Measurements from ENCODE around the gene ANAPC2.

ANAPC2 gene

DNA sequence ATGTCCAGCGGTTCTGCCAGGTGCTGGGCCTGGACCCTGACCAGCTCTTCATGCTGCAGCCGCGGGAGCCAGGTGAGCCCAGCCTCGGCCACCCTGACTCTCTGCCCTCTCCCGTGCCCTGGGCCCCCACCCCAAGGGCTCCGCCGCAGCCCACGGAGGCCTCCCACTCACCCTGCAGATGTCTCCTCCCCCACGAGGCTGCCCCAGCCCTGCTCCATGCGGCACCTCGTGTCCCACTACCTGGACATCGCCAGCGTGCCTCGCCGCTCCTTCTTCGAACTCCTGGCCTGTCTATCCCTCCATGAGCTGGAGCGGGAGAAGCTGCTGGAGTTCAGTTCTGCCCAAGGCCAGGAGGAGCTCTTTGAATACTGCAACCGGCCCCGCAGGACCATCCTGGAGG lies 26.3 kb upstream of the ANAPC2 start:
- DNase-seq, result no peak

DNA sequence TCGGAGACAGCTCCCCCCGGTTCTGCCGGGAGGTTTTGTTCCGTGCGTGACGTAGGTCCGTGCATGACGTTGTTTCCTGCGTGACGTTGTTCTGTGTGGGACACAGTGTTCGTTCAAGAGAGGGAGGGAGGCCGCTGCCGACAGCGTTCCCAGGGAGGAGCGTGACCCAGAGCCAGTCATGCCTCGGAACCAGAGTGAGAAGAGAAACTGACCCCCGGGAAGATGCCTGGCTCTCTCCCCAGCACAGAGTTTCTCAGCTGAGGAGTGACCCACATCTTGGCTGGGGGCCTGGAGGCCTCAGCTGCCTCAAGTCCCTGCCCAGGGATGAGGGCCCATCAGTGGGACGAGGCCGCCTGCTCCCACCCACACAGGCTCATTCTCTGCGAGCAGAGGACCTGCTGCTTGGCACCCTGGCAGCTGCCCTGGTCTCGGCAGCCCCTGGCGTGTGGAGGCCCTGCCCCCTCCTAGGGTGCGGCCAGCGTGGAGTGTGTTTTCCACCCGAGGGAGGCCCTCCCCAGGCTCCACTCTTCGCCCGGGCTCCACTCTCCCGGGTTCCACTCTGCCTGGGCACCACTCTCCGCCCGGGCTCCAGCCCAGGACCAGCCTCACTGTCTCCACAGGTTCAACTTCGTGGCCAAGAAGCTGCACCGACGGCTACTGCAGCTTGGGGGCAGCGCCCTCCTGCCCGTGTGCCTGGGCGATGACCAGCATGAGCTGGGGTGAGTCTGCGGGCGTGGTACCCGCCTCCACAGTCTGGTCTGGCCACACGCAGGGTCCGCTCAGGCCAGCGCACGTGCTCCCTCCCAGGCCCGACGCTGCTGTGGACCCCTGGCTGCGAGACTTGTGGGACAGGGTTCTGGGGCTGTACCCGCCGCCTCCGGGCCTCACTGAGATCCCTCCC lies 25.1 kb upstream of the ANAPC2 start:
- DNase-seq, result no peak

DNA sequence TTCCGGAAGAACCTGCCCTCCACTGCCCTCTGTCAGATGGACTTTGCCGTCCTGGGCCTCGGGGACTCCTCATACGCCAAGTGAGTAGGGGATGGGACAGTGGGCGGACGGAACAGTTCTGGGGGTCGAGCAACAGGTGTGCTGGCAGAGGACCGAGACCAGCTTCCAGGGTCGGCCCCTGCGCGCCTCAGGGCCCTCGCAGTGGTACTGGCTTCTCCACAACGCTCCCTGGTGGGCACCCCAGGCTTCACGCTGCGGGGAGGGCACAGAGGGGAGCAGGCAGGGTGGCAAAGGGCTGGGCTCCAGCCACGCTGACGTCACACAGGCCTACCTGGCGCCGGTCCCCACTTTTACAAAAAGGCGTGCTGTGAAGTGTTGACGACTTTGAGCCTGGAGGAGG lies 24.2 kb upstream of the ANAPC2 start:
- no peak for DNase-seq

DNA sequence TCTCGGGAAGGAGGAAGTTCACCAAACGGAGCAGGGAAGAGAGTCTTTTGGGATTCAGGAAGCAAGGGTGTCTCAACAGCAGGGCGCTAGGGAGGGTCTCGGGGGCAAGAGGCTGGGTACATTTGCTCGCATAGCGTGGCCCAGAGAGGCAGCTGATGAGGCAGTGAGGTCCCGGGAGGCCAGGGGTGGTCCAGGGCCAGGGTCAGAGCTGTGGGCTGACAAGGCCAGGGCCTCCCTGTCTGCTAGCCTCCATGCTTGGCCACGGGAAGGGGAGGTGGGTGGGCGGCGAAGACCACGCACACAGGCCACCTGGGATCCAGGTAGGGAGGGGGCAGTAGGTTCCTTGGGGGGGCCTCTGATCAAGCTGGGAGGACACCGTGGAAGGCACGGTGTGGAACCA lies 23.2 kb upstream of the ANAPC2 start:
- DNase-seq, result no peak

DNA sequence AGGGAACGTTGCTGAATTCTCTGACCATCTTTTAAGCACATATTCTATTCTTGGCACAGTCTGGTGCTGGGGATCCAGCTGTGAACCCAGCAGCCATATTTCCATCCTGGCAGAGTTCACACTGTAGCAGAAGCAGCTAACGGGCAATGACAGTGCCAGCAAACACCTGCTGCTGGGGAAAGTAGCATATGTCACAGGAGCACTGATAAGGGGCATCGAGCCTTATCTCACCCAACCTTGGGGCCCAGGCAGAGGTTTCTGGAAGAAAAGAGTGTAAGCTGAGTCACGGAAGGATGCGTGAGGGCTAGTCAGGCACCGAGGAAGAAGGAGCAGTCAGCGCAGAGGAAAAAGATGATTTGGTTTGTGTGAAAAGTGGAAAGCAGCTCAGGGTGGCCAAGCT lies 18.2 kb upstream of the ANAPC2 start:
- no peak for DNase-seq

DNA sequence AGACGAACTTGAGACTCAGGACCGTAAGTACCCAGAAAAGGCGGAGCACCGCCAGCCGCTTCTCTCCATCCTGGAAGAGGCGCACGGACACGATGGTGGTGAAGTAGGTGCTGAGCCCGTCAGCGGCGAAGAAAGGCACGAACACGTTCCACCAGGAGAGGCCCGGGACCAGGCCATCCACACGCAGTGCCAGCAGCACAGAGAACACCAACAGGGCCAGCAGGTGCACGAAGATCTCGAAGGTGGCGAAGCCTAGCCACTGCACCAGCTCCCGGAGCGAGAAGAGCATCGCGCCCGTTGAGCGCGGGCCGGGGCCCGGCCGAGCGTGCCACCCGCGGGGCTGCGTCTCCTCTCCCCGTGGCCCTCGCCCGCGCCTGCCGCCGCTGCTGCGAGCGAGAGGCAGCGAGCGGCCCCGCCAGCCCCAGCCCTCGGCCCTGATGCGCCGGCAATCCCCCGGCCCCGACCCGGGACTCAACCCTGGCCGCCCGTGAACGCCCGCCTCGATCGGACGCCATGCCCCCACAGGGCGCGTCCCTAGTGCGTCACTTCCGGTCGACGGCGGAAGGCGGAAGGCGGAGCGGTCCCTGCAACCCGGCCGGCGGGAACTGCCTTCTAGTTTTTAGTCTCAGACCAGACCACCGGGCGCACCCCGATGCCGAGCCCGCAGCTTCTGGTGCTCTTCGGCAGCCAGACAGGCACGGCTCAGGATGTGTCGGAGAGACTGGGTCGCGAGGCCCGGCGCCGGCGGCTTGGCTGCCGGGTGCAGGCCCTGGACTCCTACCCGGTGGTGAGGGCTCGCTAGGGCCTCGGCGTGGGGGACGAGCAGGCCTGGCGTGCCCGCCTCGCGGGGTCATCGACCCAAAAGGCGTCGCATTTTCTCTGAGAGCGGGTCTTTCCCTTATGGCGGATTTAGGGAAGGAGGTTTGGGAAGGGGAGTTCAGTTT lies 17.0 kb upstream of the ANAPC2 start, which contains the start of the genes NDOR1 and TMEM203:
TSS of gene NDOR1 (plus strand) at position 575 of the 944 bp plus-strand sequence. CDS start at position 653, 78 bp downstream.
TSS of gene TMEM203 (minus strand) at position 523 of the 944 bp plus-strand sequence. CDS start at position 289, 234 bp downstream.
- peak; percentile 44 to 79 for DNase-seq

DNA sequence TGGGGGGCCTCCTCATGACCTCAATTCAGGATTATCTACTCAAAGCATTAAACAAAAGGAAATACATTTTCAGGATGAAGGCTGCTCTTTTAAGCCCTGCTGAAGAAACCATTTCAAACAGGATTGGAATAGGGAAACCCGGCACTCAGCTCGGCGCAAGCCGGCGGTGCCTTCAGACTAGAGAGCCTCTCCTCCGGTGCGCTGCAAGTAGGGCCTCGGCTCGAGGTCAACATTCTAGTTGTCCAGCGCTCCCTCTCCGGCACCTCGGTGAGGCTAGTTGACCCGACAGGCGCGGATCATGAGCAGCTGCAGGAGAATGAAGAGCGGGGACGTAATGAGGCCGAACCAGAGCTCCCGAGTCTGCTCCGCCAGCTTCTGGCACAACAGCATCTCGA lies 16.4 kb upstream of the ANAPC2 start:
- no peak for DNase-seq

DNA sequence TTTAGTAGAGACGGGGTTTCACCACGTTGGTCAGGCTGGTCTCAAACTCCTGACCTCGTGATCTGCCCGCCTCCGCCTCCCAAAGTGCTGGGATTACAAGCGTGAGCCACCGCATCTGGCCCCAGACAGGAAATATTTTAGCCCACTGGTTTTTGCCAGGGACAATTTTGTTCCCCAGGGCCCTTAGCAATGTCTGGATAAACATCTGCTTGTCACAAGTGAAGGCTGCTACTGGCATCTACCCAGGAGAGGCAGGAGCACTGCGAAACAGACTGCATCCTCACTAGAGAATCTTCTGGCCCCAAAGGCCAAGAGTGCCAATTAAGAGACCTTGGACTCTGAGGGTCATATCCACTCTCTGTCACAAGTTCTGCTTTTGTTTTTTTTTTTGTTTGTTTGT lies 14.6 kb upstream of the ANAPC2 start:
- DNase-seq, result no peak

DNA sequence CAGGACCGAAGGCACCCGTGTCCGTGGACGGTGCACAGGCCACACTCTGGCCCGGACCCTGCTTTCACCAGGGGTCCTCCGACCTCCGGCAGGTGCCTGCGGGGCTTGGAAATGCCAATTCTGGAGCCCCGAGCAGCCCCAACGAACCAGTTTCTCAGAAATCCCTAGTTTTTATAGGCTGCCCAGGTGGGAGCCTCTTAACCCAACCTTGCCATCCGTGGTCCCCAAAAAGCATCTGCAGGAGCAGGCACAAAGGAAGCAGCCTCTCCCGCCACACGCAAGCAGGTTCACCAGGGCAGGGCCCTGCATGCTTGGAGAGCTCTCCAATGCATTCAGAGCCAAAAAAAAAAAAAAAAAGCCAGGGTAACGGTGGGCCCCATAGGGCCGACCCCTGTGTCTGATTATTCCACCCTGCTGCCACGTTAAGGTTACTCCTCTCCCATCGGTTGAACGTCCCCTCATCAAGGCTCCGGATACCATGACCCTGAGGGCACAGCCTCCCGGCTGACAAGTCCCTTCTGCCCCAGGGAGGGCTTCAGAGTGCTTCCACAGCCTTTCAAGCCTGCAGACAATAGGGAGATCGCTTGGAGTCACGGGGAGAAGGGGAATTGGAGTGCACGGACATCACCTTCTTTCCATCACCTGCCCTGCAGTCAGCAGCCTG lies 13.0 kb upstream of the ANAPC2 start:
- no peak for DNase-seq

DNA sequence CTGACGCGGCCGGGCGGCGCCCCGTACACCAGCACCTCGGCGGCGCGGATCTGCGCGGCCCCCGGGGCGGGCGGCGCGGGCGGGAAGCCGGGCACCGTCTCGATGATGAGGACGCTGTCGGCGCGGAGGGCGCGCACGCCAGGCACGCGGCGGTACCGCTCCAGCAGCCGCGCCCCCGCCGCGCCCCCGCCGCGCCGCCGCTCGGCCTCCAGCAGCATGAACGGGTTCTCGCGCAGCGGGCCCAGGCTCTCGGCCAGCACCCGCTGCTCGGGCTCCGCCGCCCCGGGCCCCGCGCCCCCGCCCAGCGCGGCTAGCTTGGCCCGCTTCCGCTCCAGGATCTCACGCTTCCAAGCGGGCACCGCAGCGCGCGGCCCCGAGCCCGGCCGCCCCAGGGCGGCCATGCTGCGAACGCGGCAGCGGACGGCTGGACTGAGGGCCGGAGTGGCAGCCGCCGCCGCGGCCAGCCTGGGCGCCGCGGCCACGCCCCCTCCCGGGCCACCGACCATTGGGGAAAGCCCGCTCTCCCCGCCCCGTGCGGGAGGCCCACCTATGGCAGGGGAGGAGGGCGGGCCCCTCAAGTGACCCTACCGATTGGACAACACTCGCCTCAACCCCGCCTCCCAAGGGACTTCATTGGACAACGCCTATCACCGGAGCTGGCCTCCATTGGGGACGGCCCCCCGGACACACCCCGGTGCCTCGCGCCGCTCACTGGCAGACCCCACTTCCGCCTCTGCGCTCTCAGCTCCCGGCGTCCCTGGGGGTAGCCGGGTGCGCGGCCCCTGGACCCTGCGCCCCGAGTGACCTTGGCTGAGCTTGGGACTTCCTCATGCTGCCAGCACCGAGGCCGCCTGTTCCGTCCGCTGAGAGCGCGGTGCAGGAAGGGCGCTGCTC lies 12.2 kb upstream of the ANAPC2 start, which contains the start of gene TPRN:
TSS of gene TPRN (minus strand) at position 431 of the 894 bp plus-strand sequence. CDS start at position 401, 30 bp downstream.
- peak; percentile 100 for DNase-seq

DNA sequence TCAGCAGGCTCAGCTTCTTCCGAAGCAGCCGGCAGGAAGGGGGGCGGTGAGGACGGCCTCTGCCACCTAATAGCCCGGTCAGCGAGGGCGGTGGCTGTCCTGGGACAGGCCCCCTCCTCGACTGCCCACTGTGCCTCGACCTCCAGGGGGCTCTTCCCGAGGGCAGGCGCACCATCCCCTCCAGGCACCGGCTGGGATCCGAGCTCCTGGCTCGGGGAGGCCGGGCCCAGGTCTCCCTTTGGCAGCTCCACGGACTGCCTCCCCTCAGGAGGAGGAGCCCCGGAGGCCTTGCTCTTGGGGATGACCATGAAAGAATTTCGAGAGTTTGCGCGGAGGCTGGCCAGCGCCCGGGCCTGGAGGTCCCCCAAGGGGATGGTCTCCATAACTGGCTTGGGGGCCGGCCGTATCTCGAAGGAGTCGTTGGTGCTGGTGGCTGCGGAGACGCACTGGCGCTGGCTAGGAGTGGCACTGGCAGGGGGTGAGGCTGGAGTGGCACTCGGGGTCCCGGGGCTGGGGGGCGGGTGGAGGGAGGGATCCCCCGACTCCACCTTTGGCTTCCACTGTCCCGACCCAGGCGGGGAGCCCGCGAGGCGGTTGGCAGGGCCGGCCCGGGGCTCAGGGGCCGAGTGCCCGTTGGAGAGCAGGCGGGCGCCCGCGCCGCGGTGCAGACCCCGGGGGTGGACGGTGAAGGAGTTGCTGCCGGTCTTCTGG lies 11.2 kb upstream of the ANAPC2 start:
- no peak for DNase-seq

DNA sequence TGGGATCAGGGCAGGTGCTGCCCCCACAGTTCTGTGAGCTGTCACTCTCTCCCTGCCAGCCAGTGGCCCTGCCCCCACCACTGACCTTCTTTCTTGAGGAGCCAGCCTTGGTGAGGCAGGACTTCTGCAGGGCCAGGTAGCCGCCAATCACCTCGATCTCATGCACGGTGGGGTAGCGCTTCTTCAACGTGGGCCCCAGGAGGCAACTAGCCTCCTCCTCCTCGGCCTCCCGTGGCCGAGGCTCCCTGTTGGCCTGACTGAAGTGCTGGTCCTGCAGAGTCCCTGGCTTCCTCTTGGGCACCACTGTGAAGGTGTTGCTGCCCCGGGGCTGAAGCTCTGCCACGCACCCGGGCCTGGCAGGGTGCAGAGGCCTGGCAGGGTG lies 10.5 kb upstream of the ANAPC2 start:
- no peak for DNase-seq

DNA sequence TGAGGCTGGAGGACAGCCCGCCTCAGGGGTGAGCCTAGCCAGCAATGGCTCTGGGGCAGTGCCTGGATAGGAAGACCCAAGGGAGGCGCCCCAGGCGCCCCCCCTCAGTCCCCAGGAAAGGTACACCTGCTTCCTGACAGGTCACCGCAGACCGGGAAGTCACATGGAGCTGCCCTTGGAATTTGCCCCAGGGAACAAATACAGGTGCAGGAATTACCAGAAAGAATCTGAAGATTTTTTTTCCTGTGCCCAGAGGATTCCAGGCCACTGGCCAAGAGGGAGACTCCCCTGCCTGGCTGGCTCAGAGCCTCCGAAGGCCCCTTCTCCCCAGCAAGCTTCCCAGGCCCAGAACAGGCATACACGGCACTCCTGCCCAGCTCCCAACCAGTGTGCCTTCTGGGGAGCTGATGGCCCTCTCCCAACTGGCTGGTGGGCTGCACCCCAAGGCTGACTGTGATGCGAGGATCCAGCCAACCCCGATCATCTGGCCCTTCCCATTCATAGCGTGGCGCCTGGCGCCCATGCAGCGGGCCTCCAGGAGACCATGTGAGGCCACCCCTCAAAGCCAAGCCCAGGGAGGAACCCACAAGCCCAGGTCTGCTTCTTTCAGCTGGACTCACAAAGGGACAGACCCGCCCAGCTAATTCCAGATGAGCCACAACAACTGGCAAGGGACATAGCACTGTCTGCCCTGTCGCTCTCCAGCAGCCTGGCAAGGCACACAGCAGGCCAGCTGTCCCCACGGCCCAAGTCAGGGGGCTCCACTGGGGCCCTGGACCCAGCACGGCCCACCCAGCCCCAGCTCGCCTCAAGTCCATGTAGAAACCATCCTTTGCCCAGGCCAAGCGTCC lies 9.9 kb upstream of the ANAPC2 start:
- DNase-seq, result no peak

DNA sequence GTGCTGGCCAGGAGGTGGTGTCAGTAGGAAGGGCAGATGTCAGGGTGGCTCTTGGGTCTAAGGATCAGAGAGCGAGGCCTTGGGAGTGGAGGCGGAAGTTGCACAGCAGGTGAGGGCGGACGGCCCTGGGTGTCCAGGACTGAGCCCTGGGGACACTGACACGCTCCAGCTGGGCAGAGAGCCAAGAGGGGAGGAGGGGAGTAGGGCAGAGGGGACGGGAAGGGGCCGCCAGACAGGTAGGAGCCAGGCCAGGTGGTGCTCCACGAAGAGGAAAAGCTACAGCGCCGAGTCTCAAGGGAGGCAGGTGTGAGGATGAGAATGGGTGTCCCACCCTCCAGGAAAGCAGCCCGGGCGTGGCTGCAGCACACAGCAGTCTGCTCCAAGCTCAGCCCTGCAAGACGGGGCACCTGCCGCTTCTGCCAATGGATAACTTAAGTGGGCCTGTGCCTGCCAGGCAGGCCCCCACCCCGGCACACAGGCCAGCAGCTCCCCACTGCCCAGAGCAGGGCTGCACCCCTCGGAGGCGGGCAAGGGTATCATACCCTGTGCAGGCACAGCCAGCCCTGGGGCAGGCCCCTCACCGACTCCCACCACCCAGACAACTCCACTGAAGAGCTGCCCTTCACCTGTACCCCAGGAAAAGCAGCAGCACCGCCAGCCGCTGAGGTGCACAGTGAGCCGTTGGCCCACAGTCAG lies 7.3 kb upstream of the ANAPC2 start:
- DNase-seq, result no peak

DNA sequence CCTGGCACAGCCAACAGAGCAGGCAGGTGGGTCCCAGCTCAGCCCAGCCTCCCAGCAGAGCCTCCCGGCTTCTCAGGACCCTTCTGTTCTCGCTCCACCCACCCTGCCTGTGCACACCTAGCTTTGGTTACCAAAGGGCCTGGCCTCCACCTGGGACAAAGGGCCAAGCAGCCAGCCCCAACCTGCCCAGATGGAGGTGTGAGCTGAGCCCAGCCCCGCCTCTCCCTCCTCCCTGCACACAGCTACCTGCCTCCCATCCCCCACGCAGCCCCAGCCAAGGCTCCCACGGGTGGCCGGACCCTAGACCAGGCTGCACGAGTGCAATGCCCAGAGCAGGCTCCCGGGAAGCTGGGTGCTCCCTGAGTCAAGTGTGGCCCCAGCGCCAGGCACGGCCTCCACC lies 6.5 kb upstream of the ANAPC2 start:
- DNase-seq, result no peak

DNA sequence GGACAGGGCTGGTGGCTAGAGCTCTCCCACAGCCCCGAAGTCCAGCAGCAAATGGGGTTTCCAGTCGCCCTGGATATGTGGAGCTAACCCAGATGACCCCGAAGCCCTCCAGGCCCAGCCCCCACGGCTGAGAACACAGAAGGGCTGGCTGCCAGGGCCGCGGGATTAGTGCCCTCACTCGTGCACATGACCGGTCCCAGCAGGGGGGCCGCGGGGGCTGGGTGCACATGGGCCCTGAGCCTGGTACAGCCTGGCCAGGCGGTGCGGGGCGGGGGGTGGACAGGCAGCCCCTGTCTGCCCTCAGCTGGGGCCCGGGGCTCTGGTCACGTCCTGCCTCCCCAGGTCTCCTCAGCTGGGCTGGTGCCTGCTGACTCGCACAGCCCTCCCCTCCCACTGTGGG lies 6.0 kb upstream of the ANAPC2 start:
- peak; percentile 42 to 80 for DNase-seq

DNA sequence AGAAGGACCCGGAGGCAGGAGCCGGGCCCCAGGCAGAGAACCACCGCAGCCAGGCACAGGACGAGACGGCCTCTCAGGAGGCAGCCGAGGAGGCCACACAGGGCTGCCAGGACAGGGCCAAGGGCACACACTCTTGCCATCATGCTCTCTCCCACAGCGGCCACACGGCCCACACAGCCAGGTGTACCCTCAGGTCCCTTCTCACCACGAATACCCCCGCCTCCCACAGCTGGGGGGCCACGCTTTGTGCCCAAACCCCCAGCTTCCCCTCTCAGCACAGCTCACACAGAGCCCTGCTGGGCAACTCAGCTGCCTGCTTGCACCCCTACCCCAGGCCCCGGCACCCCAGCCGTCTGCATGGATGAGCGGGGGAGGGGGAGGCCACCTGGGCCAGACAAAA lies 5.4 kb upstream of the ANAPC2 start:
- DNase-seq, result no peak

DNA sequence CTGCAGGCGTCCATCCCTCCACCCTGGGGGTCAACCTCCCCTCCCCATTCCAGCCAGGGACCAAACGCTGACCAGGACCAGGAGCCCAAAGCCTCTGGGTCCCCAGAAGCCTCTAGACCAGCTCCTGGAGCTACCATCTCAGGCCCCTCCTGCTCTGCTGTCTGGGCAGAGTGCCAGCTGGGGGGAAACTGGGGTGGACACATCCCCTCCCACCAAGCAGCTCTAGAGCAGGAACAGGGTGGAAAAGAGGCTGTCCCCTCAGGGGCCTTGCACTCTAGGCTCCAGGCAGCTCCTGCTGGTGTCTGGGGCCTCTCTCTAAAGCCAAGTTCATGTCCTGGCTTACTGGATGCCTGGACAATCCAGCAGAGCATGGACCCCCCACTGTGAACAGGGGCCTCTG lies 4.5 kb upstream of the ANAPC2 start:
- DNase-seq, result no peak

DNA sequence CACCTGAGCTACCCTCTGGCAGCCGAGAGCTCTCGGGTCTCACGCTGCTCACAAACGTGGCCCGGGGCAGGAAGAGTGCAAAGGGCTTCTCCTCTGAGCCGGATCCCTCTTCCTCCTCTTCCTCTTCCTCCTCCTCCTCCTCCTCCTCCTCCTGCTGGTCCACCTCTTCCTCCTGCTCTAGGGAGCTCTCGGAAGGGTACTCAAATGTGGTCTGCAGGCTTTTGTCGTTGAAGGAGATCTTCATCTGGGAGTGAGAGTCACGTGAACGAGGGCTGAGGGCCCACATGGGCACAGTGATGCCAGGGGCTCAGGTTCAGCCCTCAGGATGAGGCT lies 4.1 kb upstream of the ANAPC2 start:
- no peak for DNase-seq

Measured in NCI-H524 (cell line).